HEK293 (cell line): ENCODE data around the gene TLX3.
A peak's percentile ranks its signal among the peaks of the same experiment; 100 is the strongest.

Experiments used
- FEZF1 ChIP-seq: fragments of 450-650 bp; formaldehyde crosslinking; IDR thresholded peaks from 2 replicates; pipeline ENCODE4 v1.5.1; 2016; ENCODE audit warnings: missing biosample characterization, missing genetic modification characterization
- KLF1 ChIP-seq: fragments of 450-650 bp; formaldehyde crosslinking; IDR thresholded peaks from 2 replicates; pipeline ENCODE4 v1.5.1; 2016; ENCODE audit warnings: missing biosample characterization, missing genetic modification characterization
- KLF16 ChIP-seq: fragments of 450-650 bp; formaldehyde crosslinking; IDR thresholded peaks from 2 replicates; pipeline ENCODE4 v1.5.1; 2017; ENCODE audit warnings: missing biosample characterization, missing genetic modification characterization
- RBAK ChIP-seq: fragments of 450-650 bp; formaldehyde crosslinking; IDR thresholded peaks from 2 replicates; pipeline ENCODE4 v1.5.1; 2016; ENCODE audit warnings: missing biosample characterization, missing genetic modification characterization
- SP3 ChIP-seq: fragments of 450-650 bp; formaldehyde crosslinking; IDR thresholded peaks from 2 replicates; pipeline ENCODE4 v1.5.1; 2016; ENCODE audit warnings: missing biosample characterization, missing genetic modification characterization
- ZNF223 ChIP-seq: fragments of 450-650 bp; formaldehyde crosslinking; IDR thresholded peaks from 2 replicates; pipeline ENCODE4 v1.5.1; 2016; ENCODE audit warnings: missing biosample characterization, missing genetic modification characterization
- ZNF514 ChIP-seq: fragments of 450-650 bp; formaldehyde crosslinking; IDR thresholded peaks from 2 replicates; pipeline ENCODE4 v1.5.1; 2016; ENCODE audit warnings: missing biosample characterization, missing genetic modification characterization
- ZNF621 ChIP-seq: fragments of 450-650 bp; formaldehyde crosslinking; IDR thresholded peaks from 2 replicates; pipeline ENCODE4 v1.5.1; 2017; ENCODE audit warnings: missing biosample characterization, missing genetic modification characterization
- ZNF658 ChIP-seq: fragments of 450-650 bp; formaldehyde crosslinking; IDR thresholded peaks from 2 replicates; pipeline ENCODE4; 2016; ENCODE audit warnings: missing biosample characterization, missing genetic modification characterization
- ZNF776 ChIP-seq: fragments of 450-650 bp; formaldehyde crosslinking; IDR thresholded peaks from 2 replicates; pipeline ENCODE4 v1.5.0; 2017; ENCODE audit warnings: missing biosample characterization, missing genetic modification characterization, borderline replicate concordance
- TF ChIP-seq, protein P1 (sequence below): fragments of 450-650 bp; formaldehyde crosslinking; conservative IDR thresholded peaks from 2 replicates; pipeline ENCODE4 v1.5.1; 2016; ENCODE audit warnings: low read depth, missing biosample characterization, missing genetic modification characterization
- TF ChIP-seq, protein P2 (sequence below): fragments of 450-650 bp; formaldehyde crosslinking; IDR thresholded peaks from 2 replicates; pipeline ENCODE4; 2016; ENCODE audit warnings: missing biosample characterization, missing genetic modification characterization
- TF ChIP-seq, protein P3 (sequence below): fragments of 450-650 bp; formaldehyde crosslinking; IDR thresholded peaks from 2 replicates; pipeline ENCODE4 v1.5.1; 2016; ENCODE audit warnings: missing biosample characterization, missing genetic modification characterization
- TF ChIP-seq, protein P4 (sequence below): fragments of 450-650 bp; formaldehyde crosslinking; IDR thresholded peaks from 2 replicates; pipeline ENCODE4 v1.5.1; 2016; ENCODE audit warnings: missing biosample characterization, missing genetic modification characterization
- TF ChIP-seq, protein P5 (sequence below): fragments of 450-650 bp; formaldehyde crosslinking; conservative IDR thresholded peaks from 2 replicates; pipeline ENCODE4 v1.5.1; 2016; ENCODE audit warnings: low read depth, missing biosample characterization, missing genetic modification characterization
- TF ChIP-seq, protein P6 (sequence below): fragments of 450-650 bp; formaldehyde crosslinking; IDR thresholded peaks from 2 replicates; pipeline ENCODE4 v1.5.1; 2016; ENCODE audit warnings: missing biosample characterization, missing genetic modification characterization, borderline replicate concordance
- TF ChIP-seq, protein P7 (sequence below): fragments of 450-650 bp; IDR thresholded peaks from 2 replicates; pipeline ENCODE4 v1.5.1; 2018; ENCODE audit warnings: missing biosample characterization, mild to moderate bottlenecking, missing genetic modification characterization

The TLX3 gene

DNA sequence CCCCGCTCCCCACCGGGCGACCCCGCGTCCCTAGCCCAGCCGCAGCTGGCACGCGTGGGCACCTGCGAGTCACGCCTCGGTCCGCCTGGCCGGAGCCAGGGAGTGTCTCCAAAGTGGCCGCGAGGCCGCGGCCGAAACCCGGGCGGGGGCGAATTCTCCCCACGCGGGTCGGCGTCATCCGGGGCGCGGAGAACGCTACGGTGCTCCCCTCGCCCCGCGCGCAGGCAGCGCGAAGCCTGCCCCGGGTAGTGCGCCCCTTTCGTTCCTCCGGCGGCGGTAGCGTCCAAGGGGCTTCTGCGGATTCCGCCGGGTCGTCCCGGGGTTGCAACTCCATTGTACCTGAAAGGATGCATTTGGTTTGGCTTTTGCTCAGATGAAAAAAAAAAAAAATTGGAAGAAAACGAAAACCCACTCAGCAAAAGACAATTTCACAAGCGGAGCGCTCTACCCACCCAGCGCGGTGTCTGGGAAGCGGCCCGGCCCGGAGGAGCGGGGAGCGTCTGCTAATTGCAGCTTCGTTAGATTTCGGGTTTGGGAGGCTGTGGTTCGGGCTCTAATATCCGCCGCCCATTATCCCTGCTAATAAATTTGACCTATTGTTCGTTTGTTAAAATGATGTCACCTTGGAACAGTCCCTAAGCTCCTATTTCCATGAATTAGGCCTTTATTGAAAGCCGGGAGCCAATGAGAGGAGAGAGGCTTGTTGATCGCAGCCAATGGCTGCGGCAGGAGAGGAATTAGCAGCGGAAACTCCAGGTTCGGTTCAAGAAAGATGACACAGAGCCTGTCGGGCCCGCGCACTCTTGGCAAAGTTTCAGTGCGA lies at the start of gene TLX3 (continued):
- TF ChIP-seq, protein P1, sequence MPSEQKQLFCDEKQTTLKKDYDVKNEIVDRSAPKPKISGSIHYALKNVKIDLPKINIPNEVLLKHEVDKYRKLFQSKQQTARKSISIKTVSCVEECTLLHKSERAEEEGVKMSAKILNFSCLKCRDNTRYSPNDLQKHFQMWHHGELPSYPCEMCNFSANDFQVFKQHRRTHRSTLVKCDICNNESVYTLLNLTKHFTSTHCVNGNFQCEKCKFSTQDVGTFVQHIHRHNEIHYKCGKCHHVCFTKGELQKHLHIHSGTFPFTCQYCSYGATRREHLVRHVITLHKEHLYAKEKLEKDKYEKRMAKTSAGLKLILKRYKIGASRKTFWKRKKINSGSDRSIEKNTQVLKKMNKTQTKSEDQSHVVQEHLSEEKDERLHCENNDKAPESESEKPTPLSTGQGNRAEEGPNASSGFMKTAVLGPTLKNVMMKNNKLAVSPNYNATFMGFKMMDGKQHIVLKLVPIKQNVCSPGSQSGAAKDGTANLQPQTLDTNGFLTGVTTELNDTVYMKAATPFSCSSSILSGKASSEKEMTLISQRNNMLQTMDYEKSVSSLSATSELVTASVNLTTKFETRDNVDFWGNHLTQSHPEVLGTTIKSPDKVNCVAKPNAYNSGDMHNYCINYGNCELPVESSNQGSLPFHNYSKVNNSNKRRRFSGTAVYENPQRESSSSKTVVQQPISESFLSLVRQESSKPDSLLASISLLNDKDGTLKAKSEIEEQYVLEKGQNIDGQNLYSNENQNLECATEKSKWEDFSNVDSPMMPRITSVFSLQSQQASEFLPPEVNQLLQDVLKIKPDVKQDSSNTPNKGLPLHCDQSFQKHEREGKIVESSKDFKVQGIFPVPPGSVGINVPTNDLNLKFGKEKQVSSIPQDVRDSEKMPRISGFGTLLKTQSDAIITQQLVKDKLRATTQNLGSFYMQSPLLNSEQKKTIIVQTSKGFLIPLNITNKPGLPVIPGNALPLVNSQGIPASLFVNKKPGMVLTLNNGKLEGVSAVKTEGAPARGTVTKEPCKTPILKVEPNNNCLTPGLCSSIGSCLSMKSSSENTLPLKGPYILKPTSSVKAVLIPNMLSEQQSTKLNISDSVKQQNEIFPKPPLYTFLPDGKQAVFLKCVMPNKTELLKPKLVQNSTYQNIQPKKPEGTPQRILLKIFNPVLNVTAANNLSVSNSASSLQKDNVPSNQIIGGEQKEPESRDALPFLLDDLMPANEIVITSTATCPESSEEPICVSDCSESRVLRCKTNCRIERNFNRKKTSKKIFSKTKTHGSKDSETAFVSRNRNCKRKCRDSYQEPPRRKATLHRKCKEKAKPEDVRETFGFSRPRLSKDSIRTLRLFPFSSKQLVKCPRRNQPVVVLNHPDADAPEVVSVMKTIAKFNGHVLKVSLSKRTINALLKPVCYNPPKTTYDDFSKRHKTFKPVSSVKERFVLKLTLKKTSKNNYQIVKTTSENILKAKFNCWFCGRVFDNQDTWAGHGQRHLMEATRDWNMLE (tag by site-specific recombination) = no peak
- TF ChIP-seq ZNF621 (tag by site-specific recombination) (no peak), KLF1 (no peak), ZNF776 (tag by site-specific recombination) (no peak), RBAK (tag by site-specific recombination) (no peak), SP3 (tag by site-specific recombination) (peak; percentile 40; the same call in 1 of the 2 replicates), KLF16 (tag by site-specific recombination) (no peak), ZNF514 (tag by site-specific recombination) (no peak), ZNF223 (tag by site-specific recombination) (no peak), ZNF658 (tag by site-specific recombination) (no peak), FEZF1 (tag by site-specific recombination) (no peak)
- TF ChIP-seq, protein P2, sequence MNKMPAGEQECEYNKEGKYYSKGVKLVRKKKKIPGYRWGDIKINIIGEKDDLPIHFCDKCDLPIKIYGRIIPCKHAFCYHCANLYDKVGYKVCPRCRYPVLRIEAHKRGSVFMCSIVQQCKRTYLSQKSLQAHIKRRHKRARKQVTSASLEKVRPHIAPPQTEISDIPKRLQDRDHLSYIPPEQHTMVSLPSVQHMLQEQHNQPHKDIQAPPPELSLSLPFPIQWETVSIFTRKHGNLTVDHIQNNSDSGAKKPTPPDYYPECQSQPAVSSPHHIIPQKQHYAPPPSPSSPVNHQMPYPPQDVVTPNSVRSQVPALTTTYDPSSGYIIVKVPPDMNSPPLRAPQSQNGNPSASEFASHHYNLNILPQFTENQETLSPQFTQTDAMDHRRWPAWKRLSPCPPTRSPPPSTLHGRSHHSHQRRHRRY (tag by site-specific recombination) = no peak
- TF ChIP-seq, protein P3, sequence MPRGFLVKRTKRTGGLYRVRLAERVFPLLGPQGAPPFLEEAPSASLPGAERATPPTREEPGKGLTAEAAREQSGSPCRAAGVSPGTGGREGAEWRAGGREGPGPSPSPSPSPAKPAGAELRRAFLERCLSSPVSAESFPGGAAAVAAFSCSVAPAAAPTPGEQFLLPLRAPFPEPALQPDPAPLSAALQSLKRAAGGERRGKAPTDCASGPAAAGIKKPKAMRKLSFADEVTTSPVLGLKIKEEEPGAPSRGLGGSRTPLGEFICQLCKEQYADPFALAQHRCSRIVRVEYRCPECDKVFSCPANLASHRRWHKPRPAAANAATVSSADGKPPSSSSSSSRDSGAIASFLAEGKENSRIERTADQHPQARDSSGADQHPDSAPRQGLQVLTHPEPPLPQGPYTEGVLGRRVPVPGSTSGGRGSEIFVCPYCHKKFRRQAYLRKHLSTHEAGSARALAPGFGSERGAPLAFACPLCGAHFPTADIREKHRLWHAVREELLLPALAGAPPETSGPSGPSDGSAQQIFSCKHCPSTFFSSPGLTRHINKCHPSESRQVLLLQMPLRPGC (tag by site-specific recombination) = no peak
- TF ChIP-seq, protein P4, sequence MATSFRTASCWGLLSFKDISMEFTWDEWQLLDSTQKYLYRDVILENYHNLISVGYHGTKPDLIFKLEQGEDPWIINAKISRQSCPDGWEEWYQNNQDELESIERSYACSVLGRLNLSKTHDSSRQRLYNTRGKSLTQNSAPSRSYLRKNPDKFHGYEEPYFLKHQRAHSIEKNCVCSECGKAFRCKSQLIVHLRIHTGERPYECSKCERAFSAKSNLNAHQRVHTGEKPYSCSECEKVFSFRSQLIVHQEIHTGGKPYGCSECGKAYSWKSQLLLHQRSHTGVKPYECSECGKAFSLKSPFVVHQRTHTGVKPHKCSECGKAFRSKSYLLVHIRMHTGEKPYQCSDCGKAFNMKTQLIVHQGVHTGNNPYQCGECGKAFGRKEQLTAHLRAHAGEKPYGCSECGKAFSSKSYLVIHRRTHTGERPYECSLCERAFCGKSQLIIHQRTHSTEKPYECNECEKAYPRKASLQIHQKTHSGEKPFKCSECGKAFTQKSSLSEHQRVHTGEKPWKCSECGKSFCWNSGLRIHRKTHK (tag by site-specific recombination) = no peak
- TF ChIP-seq, protein P5, sequence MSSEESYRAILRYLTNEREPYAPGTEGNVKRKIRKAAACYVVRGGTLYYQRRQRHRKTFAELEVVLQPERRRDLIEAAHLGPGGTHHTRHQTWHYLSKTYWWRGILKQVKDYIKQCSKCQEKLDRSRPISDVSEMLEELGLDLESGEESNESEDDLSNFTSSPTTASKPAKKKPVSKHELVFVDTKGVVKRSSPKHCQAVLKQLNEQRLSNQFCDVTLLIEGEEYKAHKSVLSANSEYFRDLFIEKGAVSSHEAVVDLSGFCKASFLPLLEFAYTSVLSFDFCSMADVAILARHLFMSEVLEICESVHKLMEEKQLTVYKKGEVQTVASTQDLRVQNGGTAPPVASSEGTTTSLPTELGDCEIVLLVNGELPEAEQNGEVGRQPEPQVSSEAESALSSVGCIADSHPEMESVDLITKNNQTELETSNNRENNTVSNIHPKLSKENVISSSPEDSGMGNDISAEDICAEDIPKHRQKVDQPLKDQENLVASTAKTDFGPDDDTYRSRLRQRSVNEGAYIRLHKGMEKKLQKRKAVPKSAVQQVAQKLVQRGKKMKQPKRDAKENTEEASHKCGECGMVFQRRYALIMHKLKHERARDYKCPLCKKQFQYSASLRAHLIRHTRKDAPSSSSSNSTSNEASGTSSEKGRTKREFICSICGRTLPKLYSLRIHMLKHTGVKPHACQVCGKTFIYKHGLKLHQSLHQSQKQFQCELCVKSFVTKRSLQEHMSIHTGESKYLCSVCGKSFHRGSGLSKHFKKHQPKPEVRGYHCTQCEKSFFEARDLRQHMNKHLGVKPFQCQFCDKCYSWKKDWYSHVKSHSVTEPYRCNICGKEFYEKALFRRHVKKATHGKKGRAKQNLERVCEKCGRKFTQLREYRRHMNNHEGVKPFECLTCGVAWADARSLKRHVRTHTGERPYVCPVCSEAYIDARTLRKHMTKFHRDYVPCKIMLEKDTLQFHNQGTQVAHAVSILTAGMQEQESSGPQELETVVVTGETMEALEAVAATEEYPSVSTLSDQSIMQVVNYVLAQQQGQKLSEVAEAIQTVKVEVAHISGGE (tag by site-specific recombination) = peak; percentile 53
- TF ChIP-seq, protein P6, sequence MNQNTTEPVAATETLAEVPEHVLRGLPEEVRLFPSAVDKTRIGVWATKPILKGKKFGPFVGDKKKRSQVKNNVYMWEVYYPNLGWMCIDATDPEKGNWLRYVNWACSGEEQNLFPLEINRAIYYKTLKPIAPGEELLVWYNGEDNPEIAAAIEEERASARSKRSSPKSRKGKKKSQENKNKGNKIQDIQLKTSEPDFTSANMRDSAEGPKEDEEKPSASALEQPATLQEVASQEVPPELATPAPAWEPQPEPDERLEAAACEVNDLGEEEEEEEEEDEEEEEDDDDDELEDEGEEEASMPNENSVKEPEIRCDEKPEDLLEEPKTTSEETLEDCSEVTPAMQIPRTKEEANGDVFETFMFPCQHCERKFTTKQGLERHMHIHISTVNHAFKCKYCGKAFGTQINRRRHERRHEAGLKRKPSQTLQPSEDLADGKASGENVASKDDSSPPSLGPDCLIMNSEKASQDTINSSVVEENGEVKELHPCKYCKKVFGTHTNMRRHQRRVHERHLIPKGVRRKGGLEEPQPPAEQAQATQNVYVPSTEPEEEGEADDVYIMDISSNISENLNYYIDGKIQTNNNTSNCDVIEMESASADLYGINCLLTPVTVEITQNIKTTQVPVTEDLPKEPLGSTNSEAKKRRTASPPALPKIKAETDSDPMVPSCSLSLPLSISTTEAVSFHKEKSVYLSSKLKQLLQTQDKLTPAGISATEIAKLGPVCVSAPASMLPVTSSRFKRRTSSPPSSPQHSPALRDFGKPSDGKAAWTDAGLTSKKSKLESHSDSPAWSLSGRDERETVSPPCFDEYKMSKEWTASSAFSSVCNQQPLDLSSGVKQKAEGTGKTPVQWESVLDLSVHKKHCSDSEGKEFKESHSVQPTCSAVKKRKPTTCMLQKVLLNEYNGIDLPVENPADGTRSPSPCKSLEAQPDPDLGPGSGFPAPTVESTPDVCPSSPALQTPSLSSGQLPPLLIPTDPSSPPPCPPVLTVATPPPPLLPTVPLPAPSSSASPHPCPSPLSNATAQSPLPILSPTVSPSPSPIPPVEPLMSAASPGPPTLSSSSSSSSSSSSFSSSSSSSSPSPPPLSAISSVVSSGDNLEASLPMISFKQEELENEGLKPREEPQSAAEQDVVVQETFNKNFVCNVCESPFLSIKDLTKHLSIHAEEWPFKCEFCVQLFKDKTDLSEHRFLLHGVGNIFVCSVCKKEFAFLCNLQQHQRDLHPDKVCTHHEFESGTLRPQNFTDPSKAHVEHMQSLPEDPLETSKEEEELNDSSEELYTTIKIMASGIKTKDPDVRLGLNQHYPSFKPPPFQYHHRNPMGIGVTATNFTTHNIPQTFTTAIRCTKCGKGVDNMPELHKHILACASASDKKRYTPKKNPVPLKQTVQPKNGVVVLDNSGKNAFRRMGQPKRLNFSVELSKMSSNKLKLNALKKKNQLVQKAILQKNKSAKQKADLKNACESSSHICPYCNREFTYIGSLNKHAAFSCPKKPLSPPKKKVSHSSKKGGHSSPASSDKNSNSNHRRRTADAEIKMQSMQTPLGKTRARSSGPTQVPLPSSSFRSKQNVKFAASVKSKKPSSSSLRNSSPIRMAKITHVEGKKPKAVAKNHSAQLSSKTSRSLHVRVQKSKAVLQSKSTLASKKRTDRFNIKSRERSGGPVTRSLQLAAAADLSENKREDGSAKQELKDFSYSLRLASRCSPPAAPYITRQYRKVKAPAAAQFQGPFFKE (tag by site-specific recombination) = no peak
- TF ChIP-seq, protein P7, sequence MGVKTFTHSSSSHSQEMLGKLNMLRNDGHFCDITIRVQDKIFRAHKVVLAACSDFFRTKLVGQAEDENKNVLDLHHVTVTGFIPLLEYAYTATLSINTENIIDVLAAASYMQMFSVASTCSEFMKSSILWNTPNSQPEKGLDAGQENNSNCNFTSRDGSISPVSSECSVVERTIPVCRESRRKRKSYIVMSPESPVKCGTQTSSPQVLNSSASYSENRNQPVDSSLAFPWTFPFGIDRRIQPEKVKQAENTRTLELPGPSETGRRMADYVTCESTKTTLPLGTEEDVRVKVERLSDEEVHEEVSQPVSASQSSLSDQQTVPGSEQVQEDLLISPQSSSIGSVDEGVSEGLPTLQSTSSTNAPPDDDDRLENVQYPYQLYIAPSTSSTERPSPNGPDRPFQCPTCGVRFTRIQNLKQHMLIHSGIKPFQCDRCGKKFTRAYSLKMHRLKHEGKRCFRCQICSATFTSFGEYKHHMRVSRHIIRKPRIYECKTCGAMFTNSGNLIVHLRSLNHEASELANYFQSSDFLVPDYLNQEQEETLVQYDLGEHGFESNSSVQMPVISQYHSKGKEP (tag by site-specific recombination) = no peak
